Esophagus squamous epithelium (tissue), 4 donors: ENCODE data around the gene ZNF846.

Experiments used
- POLR2A ChIP-seq, 4 donors: fragments of 450-650 bp; IDR thresholded peaks; one replicate each; pipeline ENCODE4 v1.6.1; 2017; ENCODE audit warnings: antibody characterized with exemption in 4 of 4, mild to moderate bottlenecking in 4 of 4, moderate library complexity in 3 of 4
- TF ChIP-seq, protein P1 (sequence below), 6 experiments: fragments of 450-650 bp in 4 of 6; fragments of 200-600 bp in 2 of 6; sonication (generic) in 2 of 6; IDR thresholded peaks; one replicate each; pipeline ENCODE4 v1.5.1; 2016 to 2019; ENCODE audit warnings: antibody characterized with exemption in 6 of 6, mild to moderate bottlenecking in 4 of 6, moderate library complexity in 4 of 6

GRCh38 chr19:9811139-9811538, 42.6 kb upstream of the ZNF846 start:
- TF ChIP-seq, protein P1, sequence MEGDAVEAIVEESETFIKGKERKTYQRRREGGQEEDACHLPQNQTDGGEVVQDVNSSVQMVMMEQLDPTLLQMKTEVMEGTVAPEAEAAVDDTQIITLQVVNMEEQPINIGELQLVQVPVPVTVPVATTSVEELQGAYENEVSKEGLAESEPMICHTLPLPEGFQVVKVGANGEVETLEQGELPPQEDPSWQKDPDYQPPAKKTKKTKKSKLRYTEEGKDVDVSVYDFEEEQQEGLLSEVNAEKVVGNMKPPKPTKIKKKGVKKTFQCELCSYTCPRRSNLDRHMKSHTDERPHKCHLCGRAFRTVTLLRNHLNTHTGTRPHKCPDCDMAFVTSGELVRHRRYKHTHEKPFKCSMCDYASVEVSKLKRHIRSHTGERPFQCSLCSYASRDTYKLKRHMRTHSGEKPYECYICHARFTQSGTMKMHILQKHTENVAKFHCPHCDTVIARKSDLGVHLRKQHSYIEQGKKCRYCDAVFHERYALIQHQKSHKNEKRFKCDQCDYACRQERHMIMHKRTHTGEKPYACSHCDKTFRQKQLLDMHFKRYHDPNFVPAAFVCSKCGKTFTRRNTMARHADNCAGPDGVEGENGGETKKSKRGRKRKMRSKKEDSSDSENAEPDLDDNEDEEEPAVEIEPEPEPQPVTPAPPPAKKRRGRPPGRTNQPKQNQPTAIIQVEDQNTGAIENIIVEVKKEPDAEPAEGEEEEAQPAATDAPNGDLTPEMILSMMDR (IDR thresholded peaks at IDR 0.05): no peak
- TF ChIP-seq POLR2A (IDR thresholded peaks at IDR 0.05): no peak
